Measurements from ENCODE around the gene CA11.

DNA sequence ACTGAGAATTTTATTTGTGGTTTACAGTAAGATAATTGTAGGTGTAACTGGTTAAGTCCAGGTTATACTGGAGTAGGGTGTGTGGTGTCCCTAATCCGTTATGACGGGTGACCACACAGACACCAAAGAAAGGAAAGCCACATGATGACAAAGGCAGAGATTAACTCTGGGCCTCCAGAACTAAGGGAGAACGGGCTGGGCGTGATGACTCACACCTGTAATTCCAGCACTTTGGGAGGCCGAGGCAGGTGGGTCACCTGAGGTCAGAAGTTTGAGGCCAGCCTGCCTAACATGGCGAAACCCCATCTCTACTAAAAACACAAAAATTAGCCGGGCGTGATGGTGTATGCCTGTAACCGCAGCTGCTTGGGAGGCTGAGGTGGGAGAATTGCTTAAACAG, 39.6 kb upstream of the CA11 start:
- no peak for TF ChIP-seq POLR2A (IDR thresholded peaks at IDR 0.05)
- TF ChIP-seq, protein P1, sequence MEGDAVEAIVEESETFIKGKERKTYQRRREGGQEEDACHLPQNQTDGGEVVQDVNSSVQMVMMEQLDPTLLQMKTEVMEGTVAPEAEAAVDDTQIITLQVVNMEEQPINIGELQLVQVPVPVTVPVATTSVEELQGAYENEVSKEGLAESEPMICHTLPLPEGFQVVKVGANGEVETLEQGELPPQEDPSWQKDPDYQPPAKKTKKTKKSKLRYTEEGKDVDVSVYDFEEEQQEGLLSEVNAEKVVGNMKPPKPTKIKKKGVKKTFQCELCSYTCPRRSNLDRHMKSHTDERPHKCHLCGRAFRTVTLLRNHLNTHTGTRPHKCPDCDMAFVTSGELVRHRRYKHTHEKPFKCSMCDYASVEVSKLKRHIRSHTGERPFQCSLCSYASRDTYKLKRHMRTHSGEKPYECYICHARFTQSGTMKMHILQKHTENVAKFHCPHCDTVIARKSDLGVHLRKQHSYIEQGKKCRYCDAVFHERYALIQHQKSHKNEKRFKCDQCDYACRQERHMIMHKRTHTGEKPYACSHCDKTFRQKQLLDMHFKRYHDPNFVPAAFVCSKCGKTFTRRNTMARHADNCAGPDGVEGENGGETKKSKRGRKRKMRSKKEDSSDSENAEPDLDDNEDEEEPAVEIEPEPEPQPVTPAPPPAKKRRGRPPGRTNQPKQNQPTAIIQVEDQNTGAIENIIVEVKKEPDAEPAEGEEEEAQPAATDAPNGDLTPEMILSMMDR (IDR thresholded peaks at IDR 0.05), result no peak
